GM19324 (cell line): ENCODE measurements around the gene BAIAP2L2.
"Not testable (repeated sequence)": the region's sequence is repeated elsewhere in the genome, so short reads cannot be mapped to it uniquely, and the experiment has no call there.

Source experiments
- ATAC-seq: cut with Tn5 transposase; IDR thresholded peaks from one replicate; pipeline ENCODE4 v1.9.1; 2021; ENCODE audit warnings: mild to moderate bottlenecking, moderate library complexity; ENCODE audit not compliant: unreplicated experiment, low FRiP score

BAIAP2L2 gene, protein sequence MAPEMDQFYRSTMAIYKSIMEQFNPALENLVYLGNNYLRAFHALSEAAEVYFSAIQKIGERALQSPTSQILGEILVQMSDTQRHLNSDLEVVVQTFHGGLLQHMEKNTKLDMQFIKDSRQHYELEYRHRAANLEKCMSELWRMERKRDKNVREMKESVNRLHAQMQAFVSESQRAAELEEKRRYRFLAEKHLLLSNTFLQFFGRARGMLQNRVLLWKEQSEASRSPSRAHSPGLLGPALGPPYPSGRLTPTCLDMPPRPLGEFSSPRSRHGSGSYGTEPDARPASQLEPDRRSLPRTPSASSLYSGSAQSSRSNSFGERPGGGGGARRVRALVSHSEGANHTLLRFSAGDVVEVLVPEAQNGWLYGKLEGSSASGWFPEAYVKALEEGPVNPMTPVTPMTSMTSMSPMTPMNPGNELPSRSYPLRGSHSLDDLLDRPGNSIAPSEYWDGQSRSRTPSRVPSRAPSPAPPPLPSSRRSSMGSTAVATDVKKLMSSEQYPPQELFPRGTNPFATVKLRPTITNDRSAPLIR

GRCh38 chr22:38110008-38110862 lies at the start of gene BAIAP2L2:
TSS of gene BAIAP2L2 (minus strand) at chr22:38110684. CDS start at chr22:38110525, 159 bp downstream.
- ATAC-seq, result no peak

DNA sequence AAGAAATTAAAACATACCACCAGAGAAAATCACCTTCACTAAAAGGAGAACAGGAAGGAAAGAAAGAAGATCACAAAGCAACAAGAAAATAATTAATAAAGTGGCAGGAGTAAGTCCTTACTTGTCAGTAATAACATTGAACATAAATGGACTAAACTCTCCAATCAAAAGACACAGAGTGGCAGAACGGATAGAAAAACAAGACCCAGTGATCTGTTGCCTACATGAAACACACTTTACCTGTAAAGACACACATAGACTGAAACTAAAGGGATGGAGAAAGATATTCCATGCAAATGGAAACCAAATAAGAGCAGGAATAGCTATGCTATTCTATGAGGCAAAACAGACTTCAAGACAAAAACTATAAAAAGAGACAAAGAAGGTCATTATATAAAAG lies 45.2 kb upstream of the BAIAP2L2 start:
- ATAC-seq, result no peak

DNA sequence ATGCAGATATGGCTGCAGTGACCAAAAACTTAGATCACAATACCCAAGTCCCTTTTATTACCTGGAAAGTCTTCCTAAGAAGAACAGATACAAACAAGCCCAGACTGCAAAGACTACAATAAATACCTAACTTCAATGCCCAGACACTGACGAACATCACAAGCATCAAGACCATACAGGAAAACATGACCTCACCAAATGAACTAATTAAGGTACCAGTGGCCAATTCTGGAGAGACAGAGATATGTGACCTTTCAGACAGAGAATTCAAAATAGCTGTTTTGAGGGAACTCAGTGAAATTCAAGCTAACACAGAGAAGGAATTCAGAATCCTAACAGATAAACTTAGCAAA lies 44.1 kb upstream of the BAIAP2L2 start:
- ATAC-seq, result not testable (repeated sequence)

DNA sequence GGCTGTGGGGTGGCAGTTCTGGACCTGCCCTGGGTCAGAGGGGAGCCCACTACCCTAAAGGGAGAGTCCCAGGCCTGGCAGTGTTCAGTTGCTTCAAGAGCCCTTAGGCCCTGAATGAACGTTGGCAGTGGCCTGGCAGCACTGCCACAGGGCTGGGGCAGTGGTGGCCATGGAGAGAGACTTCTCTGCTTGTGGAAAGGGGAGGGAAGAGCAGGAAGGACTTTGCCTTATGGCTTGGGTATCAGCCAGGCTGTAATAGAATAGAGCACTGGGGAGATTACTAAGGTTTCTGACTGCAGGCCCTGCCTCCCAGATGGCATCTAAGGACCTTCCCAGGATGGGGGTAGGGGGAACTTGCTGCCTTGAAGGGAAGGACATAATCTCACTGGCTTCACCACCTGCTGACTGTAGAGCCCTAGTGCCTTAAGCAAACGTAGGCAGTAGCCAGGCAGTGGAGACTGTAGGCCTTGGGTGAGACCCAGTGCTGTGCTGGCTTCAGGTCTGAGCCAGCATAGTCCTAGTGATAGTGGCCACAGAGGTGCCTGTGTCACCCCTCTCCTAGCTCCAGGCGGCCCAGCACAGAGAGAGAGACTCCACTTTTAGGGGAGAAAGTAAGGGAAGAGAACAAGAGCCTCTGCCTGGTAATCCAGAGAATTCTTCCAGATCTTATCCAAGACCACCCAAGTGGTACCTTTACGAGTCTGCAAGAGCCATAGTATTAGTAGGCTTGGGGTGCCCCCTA lies 43.5 kb upstream of the BAIAP2L2 start:
- no peak for ATAC-seq

DNA sequence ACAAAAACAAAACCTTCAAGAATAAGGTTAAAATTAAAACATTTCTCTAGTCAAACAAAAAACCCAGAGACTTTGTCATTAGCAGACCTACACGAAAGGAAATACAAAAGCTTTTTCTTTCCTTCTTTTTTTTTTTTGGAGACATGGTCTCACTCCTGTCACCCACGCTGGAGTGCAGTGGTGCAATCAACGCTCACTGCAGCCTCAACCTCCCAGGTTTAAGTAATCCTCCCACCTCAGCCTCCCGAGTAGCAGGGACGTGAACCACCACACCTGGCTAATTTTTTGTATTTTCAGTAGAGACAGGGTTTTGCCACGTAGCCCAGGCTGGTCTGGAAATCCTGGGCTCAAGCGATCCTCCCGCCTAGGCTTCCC lies 40.6 kb upstream of the BAIAP2L2 start:
- no peak for ATAC-seq

DNA sequence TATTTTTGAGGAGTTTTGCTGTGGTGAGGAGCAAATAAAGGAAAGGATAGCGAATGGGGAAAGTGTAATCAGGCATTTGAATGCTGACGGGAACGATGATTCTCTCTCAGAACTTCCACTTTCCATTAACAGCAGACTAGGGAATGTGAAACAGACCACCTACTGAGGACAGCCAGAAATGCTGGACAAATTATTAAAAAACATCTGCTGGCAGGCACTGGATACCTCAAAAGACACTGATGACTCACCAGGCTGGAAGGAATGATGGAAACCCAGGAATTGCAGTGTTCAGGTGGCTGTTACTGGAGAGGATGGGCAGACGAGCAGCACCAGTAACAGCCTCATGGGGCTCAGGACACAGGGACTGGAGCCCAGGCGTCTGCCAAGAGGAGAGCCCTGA lies 37.8 kb upstream of the BAIAP2L2 start:
- no peak for ATAC-seq

DNA sequence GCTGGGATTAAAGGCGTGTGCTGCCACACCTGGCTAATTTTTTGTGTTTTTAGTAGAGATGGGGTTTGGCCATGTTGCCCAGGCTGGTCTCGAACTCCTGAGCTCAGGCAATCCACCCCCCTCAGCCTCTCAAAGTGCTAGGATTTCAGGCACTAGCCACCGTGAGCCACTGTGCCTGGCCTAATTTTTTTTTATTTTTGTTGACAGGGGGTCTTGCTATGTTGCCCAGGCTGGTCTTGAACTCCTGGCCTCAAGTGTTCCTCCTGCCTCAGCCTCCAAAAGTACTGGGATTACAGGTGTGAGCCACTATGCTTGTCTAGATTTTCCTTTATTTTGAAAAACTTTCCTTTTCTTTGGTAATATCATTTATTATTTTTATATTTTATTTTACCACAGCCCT lies 35.7 kb upstream of the BAIAP2L2 start:
- ATAC-seq, result not testable (repeated sequence)

DNA sequence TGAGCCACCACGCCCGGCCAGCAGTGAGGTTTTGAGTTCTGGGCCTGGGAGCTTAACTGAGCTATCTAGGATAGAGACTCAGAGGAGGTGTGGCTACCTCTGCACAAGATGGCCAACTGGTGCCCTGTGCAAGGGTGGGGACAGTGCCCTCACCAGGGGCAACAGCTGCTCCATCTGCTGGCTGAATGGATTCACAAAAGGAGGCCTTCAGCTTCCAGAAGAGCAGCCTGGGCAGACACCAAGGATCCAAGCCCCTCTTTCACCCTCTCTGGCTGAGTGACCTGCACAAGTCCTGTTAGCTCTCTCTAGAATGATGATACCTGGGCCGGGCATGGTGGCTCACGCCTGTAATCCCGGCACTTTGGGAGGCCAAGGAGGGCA lies 33.5 kb upstream of the BAIAP2L2 start:
- no peak for ATAC-seq

GRCh38 chr22:38142606-38143005 lies 32.1 kb upstream of the BAIAP2L2 start:
- ATAC-seq, result no peak

- ATAC-seq, result no peak
These were observed 30.9 kb upstream of the BAIAP2L2 start for GRCh38 chr22:38141217-38141973.

DNA sequence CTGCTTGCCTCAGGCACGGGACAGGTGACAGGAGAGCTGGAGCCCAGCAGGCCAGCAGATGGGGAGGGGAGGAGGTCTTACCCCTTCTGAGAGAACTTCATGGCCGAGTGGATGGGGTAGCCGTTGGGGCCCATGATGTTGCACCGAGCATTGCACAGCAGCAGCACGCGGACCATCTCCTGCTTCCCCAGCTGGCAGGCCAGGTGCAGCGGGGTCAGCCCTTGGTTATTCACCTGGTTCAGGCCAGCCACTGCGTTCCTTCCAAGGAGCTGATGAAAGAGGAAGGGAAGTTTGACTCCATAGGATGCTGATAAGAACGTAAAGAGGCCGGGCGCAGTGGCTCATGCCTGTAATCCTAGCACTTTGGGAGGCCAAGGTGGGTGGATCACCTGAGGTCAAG lies 29.4 kb upstream of the BAIAP2L2 start:
- ATAC-seq, result no peak

DNA sequence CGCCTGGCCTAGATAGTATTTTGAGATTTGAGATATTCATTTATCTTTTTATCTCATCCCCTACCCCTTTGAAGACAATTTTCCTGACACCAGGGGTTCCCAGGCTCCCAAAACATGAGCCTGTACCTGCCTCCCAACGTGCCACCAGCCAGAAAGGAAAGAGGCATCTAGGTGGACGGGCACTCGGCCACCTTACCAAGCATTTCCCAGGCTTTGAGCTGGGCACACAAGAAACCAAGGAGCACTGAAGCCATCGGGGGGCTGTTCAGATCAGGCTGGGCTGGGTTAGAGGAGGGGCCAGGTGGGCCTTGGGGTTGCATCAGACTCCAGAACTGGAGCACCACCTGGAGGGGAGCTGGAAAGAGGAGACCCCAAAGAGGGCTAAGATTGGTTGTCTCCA lies 28.5 kb upstream of the BAIAP2L2 start:
- no peak for ATAC-seq

GRCh38 chr22:38137876-38138687 lies 27.6 kb upstream of the BAIAP2L2 start:
- no peak for ATAC-seq

DNA sequence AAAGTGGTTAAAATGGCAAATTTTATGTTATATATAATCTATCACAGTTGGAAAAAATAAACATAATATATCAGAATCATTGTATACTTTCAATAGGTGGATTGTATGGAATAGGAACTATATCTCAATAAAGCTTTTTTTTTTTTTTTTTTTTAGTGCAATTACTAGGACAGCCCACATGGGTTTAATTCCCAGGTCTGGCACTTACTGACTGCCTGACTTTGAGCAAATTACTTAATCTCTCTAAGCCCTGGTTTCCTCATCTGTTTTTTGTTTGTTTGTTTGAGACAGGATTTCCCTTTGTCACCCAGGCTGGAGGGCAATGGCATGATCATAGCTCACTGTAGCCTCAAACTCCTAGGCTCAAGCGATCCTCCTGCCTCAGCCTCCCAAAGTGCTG lies 26.1 kb upstream of the BAIAP2L2 start:
- no peak for ATAC-seq

- no peak for ATAC-seq
These were observed 24.7 kb upstream of the BAIAP2L2 start for GRCh38 chr22:38135133-38135706.

DNA sequence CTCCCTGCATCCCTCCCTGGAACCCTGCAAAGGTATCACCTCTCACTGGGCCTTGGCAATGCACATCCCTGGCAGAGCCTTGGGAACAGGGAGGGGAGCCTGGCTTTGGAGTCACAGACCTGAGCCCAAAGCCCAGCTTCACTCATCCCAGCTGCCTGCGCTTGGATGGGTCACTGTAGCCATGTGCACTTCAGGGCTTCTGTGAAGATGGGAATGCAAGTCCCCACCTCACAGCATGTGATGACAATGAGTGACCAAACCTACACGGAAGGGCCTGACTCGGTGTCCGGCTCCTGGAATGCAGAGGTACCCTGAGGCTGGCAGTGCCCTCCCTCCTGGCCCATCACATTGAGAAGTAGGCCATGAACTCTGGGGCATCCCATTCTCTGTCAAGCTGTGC lies 22.8 kb upstream of the BAIAP2L2 start:
- no peak for ATAC-seq

DNA sequence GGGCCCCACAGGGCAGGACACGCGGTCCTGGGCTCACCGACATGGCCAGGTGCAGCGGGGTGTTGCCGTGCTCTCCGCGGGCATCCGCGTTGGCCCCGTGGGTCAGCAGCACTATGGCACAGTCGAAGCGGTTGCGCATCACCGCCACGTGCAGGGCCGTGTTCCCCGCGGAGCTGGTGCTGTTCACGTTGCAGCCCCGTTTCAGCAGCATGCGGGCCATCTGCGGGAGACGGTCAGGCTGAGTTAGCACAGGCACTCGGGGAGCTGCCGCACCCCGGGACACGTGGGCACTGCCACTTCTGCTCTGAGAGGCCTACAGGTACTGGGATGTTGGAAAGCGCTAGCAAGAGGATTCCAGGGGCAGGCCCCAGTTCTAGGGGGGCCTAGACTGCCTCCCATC lies 22.3 kb upstream of the BAIAP2L2 start:
- no peak for ATAC-seq

DNA sequence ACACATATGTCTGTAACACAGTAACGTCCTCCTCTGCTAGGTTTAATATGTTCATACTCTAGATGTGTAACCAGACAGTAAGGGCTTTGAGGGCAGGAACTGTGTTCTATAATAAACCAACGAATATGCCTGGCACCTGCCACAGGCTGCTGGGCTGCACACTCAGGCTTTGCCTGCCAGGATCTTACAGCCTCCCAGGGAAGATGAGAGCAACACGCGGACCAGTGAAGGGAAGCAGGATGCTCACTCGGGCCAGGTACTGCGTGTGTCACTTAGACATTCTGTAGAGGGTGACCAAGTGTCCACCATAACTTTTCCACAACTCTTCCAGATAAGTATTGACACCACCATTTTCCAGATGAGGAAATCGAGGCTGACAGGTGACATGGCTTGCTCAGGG lies 21.7 kb upstream of the BAIAP2L2 start:
- no peak for ATAC-seq

- ATAC-seq, result no peak
These were observed 20.9 kb upstream of the BAIAP2L2 start for GRCh38 chr22:38131399-38131798.
